Measurements from ENCODE around the gene WIPF2.
A peak's percentile ranks its signal among the peaks of the same experiment; 100 is the strongest.

The WIPF2 gene

DNA sequence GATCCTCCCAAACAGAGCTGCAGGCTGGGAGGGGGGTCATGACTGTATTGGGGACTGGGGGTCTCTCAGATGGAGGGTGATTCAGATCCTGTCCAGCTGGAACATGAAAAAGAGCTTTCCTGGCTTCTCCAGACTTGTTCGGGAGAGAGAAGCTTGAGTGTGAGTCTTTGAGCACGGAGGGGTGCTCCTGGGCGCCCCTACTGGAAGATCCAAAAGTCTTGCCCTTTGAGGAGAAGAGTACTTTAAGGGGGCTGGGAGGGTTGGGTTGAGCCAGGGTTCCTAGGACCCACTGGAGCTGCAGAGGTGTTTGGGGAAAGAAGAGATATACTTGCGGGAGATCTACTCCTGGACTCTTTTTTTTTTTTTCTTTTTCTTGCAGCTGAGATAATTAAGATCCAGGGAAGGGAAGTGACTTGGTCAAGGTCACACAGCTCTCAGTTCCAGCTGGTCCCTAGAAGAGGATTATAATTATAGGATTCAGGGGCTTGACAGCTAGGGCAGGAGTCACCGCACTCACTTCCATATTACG lies 98.3 kb downstream of the WIPF2 start:
- no peak for DNase-seq

DNA sequence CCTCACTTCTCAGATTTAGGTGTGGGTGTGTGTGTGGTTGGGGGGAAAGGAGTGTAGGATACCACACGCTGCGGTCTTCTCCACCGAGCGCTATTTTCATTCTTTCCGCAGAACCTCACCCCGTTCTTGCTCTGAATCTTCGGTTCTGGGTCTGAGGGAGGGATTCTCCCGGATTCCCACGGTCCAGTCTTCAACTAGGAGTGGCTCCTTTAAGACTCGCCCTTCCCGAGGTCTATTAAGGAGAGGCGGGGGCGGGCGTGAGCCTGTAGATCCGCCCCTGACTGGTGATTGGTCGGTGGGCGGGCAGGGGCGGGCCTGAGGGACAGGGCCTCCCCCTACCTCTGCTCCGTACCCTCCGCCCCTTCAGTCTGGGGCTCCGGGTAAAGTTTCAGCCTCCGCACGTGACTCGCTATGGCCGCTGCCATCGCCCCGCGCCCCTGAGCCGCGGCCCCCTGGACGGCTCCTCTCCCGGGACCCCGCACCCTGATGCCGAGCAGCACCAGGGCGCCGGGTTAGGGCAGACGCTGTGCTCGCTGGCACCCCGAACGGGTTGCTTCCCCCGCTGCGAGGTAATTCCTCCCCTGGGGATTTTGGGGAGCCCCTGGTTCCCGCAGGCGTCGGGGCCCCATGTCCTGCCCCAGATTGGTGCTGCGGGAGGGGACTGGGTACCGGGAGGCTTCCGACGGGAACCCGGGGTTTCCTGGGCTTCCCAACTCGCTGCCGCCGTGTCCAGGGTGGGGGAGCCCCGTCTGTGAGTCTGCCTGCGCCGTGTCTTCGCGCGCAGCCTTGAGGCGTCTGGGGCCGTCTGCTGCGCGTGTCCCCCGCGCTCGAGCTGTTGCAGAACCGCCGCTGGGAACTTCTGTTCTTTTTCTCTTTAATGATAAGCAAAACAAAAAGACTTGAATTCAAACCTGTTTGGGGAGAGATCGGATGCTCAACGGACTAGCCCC lies 99.1 kb downstream of the WIPF2 start:
- DNase-seq = peak; percentile 92

DNA sequence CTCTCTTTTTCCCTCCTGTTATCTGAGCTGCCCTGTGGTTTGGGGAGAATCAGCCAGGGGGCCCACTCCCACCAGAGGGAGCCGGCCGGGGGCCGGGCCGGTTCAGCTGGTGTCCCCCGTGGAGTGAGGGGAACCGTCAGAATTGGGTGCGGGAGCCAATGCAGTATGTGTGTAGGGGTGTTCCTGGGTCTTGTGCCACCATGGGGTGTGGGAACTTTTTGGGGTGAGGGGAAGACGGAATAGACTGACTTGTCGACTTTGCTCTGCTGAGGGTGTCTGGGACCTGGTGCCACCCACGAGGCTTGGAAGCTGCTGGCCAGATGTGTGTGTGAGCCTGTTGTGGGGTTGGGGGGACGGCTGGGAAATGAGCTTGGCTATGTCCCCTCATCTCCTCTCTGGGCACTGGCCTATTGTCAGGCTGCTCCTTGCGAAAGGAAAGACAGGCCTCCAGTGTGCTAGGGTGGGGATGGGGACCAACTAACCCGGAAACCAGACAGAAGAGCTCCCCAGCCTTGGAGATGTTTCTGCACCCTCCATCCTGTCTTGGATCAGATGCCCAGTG lies 99.8 kb downstream of the WIPF2 start:
- DNase-seq = no peak

DNA sequence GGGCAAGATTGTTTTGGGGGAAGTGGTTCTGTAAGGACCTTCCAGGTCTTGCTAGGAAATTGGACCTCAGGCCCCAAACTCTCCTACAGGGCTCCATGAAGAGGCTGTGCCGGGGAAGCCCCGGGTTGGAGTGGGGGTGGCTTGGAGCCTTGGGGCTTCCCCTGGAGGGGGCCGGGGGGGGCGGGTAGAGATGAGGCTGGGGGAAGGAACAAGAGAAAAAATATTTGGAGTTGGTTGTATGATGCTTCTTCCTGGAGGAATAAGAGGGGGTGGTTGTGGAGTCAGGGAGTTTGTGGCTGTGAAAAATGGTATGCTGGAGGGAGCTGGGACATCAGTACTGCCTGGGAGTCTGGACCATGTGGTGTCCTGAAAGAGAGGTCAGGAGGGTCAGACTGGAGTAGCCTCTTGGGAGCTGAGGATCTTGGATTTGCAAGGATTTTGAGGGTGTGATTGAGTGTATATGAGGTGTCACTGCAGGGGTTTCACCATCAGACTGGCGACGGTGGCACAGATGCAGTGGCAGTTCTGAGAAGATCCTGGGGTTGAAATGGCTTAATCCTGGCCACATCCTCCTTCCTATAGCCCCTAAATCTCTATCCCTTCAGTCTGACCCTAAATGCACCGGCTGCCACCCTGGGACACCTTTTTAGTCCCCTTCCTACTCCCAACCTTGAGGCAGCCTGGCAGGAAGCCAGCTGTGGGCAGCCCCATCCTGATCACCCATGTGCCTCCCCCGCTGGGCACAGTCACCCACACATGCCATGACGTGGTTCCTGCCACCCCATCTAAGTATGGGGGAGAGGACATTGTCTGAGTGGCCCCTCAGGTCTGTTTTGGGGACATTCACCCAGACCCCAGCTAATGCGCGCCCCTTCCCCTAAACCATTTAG lies 100.8 kb downstream of the WIPF2 start:
- DNase-seq = no peak

DNA sequence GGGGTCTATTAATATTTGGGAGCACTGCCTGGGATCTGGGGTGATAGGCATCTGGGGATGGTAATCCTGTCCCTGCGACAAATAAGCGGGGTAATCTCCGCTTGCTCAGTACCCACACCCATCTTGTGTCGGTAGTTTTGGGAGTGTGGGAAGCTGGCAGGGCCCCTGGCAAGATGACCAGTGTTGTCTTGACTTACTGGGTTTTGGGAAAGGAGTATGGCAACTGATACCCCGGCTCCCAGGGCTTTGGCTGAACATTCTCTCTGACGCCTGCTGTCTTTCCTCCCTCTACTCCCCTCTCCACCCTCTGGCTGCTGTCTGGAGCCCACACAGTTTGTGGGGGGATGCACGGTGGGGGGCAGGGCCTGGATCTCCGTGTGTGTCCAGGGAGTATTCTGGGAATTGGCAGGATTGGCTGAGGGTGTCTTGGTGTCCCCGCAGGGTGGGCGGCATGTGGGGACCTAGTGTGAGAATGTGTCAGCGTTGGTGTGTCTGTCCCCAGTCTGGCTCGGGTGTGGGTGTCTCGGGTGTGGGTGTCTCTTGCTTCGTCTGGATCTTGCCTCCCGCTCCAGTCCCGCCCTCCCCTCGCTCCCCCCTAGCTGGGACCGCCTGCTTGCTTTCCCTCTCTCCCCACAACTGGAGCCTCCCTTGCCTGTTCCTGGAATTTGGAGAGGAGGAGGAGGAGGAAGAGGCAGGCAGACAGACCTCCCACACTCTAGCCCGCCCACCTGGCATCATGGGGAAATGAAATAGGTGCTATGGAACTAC lies 101.8 kb downstream of the WIPF2 start:
- DNase-seq = no peak

DNA sequence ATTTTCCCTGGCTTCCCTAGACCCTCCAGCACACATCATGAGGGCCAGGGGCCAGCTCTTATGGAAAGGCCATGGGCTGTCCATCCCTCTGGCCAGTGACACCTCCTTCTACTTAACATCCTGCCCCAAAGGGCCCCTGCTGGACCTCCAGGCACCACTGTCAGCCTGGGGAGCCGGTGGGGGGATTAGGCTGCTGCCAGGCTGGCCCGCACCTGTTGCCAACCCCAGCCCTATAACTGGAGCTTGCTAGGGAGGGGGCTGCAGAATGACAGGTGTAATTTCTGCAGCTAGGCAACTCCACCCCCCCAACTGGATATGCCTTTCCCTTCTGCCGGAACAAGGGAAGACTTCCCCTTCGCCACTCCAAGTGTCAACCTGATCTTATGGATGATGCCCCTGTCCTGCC lies 102.4 kb downstream of the WIPF2 start:
- DNase-seq = peak; percentile 74

DNA sequence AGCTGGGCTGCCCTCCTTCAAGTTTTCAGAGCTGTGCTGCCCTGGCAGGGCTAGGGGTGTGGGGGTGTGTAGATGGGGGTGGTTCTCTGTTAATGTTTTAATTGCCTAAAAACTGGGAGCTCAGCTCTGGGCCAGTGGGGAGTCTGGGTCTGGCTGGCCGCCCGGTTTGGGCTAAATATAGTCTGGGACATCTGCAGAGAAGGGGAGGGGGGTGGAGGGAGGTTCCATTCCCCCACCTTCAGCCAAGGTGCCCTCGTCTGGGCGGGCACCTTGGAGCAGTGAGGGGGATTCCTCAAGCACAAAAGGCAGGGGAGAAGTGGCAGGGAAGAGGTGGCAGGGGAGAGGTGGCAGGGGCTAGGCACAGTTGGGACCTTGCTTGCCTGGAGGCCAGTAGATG lies 102.9 kb downstream of the WIPF2 start:
- DNase-seq = peak; percentile 75

DNA sequence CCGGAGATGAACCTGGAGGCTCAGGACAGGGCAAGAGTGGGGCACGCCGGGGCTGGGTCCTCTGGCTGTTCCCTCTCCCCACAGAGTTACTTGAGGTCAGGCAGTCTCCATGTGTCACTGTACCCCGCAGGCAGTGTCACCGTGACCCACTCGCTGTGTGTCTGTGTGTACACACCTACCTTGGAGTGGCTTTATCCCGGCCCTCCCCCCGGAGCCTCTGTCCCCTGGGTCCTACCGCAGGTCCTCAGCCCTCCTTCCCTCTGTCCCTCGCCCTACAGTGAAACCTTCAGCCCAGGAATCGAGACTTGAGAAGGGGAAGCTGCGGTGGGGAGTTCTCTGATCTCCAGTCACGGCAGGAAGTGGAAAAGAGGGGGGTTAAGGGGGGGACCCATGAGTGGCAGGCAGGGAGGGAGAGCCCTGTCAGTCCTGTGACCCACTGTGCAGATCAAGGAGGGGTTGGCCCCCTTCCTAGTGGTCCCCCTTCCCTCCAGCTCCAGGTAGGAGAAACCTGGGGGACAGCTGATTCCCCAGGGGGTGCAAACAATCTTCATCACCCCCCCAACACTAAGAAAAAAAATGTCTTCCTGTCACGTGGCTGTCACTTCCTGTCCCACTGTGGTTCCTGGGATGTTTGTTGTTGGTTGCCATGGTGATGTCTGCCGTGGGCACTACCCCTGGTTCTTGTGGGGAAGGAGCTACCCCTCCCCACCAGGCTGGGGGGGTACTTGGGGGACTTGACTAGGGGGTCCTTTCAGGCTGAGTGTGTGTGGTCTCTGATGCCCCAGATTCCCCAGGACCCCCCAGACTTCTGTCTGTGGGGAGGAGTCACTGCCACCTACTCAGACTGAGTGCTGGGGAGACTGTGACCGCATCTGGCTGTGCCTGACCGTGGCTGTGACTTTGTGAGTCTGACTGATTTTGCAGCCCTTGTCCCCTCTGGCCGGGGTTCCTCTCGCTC lies 103.5 kb downstream of the WIPF2 start:
- peak; percentile 29 for DNase-seq

DNA sequence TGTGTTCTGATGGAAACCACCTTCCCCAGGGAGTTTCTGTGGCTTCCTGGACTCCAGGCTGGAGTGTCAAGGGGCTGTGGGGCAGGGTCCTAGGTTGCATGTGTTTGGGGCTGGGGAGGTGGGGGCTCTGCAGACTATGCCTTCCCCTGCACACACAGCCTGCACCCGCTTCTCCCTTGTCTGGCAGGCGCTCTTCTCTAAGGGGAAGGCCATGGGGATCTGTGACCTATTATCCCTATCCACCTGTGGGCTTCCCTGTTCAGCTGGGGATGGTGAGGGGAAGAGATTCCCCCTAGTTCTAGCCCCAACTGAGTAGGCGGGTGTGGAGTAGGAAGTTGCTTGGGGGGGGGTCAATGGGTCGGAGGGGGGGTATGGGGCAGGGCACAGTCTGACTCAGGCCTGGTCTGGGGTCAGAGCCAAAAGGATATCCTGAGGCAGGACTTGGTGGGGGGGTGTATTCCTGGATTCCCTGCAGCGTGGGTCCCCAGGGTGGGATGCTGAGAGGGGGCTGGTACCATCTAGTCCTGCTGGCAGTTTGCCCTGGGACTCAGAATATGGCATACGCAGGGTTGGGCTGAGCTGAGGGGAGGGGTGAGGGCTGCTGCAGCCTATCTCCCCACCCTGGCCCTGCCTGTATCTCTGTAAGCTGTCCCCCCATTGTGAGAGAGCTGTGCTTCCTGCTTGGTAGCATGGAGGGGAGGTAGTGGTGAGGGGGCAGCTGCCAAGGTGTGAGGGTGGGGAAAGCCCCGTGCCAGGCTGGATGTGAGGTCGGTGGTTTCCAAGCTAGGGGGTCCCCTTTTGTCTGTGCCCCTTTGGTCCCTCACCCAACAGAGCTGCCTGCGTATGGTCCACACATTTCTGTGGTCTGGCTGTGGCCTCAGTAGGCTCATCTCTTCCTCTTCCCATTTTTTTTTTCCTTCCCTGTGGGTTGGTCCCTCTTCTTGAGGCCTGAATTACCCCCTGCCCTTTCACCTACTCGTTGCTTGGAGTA lies 104.6 kb downstream of the WIPF2 start:
- no peak for DNase-seq

DNA sequence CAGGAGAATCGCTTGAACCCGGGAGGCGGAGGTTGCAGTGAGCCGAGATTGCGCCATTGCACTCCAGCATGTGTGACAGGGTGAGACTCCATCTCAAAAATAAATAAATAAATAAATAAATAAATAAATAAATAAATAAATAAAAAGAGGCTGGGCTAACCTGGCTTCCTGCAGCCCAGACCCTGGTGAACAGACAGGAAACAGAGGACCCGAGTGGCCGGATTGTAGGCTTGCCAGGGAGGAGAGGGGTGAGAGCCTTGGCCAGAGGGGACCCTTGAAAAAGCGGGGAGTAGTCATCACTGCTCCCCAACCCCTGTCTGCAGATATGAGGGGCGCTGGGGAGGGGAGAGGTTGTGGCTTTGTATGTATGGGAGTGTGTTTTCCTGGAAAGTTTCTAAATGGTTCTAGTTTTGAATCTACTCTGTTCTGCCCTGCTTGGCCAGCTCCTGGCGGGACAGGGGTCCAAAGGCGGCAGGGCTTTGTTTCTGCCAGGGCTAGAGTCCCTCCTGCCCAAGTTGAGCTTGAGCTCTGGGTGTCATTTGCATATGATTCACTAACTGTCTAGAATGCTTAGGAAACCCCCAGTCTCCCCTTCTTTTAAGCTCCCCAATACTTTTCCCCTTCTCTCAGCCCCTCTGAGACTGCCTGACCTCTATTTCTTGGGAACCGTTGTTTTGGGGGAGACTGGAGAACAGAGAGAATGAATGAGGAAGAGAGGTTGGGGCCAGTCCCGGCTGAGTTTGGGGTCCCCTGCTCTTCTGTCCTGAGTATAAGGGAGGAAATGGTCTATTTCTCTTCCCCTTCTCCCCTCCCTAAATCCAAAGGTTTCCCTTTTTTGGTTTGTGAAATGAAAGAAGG lies 106.3 kb downstream of the WIPF2 start:
- DNase-seq = no peak

DNA sequence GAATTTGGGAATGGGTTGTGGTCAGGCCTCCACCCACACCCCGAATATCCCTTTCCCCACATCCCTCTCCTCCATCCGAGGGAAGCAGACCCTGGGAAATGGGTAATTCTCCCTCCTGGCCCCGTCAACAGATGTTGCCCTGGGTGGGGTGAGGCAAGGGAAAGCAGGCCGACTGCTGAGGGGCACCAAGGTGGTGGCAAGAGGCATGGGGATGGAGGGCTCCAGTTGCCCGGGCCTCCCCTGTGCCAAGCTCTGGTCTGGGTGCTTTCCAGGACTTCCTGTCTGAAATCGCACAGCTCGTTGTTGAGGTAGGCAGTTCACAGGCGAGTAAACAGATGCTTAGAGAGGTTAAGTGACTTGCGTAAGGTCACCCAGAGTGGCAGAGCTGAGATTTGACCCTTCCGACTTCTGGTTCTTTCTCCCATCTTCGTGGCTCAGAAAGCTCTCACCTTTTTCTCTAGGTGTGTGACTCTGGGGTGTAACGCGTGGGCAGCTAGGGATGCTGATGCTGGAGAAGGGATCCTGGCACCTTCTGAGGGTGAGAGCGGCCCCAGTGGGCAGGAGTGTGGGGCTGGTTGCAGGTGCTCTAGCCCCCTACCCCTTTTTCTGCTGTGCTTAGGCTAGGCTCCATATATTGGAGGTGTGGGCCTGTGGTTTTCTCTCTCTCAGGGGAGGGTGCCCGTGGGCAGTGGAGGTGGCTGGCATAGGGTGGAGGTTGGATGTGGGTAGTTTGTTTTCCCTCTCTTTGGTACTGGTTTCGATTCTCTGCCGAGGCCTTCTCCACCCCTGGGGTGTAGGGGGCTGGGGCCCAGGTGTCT lies 107.1 kb downstream of the WIPF2 start:
- DNase-seq = no peak

DNA sequence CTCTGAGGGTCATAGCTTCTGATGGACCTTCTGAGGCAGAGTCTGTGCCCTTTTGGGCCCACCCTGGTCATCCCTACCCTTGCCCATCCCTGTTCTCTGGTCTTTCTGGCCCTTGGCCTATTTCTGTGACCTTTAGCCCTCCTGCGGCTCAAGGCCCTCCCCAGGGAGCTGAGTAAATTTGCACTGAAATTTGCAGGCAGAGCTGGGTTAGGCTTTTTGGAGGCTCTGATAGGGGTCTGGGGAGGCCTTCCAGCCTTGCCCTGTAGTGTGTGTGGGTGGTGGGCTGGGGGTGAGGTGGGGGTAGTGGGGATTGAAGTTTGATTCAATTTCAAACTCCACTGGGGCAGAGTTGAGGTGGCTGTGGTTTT lies 107.7 kb downstream of the WIPF2 start:
- DNase-seq = no peak

DNA sequence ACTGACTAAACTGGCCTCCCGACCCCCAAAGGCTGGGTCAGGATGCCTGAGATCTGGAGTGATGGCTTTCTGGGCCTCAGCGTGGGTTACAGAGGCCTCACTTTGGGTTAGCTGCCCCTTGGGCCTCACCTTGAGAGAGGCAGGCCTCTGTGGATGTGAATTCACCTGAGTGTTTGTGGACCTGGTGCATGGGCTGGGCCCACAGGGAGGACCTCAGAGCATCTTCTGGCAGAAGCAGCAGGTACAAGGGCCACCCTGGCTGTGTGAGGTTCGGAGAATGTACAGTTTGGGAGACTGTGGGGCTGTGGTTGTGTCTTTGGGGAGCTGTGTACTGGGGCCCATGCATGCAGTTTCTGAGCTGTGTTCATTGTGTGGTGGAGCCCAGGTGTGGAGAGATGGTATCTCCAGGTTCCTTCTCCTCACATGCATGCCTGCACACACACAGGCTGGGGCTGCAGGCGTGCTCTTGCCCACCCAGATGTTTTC lies 108.2 kb downstream of the WIPF2 start:
- no peak for DNase-seq

DNA sequence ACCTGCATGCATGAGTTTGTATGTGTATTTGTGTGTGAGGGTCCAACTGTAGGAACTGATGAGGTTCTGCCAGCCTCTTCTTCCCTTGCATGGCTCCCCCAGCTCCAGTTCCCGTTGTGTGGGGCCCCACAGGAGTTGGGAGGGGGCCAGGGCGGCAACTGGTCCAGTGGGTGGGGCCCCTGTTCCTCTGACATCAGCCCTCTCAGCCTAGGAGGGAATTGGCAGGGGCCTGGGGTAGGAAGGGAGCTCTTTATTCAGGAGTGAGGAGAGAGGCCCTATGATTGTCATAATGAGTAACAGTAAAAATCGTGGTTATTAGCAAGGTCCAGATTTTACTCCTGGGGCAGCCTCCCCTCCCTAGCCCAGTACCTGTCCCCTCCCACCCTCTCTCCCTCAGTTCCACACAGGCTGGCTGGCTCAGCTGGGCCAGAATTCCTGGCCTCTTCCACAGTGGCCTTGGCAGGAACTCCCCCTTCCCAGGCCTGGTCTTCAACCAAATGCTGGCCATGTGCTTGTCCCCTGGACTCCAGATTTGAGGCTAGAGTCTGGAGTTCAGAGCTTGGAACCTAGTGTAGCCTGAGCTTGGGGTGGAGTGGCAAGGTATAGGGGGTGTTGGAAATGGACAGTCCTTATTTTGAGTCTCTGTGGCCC lies 108.8 kb downstream of the WIPF2 start:
- no peak for DNase-seq

DNA sequence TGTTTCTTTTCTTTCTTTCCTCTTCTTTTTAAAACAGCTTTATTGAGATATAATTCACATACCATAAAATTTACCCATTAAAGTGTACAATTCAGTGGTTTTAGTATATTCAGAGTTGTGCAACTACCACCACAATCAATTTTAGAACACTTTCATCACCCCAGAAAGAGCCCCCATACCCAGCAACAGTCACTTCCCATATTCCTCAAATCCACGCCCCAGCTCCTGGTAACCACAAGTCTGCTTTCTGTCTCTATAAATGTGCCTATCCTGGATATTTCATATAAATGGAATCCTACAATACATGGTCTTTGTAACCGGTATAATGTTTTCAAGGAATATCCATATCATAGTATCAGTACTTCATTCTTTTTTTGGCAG lies 109.3 kb downstream of the WIPF2 start:
- DNase-seq = no peak

DNA sequence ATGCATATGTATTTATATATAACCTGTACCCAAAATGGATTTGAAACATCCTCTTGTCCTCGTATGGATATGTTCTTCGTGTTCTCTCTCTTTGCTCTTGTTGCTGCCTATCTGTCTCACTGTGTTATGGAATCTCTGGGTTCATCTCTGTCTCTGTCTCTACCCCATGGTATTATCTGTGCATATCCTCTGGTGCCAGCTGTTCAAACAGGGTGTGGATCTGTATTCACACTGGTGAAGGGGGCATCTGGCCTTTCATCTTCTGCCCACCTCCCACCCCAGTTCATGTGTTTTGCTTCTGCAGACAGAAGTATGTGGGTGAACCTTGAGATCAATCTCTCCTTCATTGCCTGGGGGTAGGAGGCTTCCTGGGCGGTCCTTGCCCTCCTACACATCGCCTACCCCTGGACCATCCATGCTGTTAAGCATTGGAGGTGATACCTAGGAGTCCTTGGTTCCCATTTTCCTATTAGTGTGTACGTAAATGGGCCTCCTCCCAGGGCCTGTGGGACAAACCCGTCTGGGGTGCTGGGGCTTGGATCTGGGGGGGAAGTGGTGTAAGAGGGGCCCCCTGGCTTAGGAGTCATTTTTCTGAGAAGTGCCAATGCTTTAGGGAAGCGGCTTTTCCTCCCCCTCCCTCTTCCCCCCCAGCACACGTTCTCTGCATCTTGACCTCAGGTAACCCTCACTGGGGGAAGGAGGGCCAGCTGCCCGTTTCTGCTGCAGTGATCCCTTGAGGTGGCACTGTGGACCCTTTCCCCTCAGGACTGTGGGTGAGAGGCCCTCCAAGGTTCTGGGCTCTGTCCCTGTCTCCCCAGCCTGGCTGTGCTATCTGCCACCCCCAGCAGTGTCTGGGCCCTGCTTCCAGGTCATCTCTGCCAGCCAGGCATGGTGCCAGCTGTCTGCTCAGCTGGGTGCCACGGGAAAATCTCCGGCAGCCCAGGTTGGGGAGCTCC lies 111.0 kb downstream of the WIPF2 start:
- DNase-seq = peak; percentile 61
